Right forelimb (tissue), 1 donor: ENCODE results near the gene SSX2.
"Not testable (repeated sequence)": the region's sequence is repeated elsewhere in the genome, so short reads cannot be mapped to it uniquely, and the experiment has no call there.

Experiments
- DNase-seq: peaks from one replicate; pipeline ENCODE4 v3.0.0-alpha.2; 2018

The SSX2 gene

GRCh38 chrX:52707078-52707477 lies at the start of gene SSX2:
Gene SSX2 (minus strand): TSS chrX:52707178. CDS start chrX:52705749, 1,429 bp downstream.
- not testable (repeated sequence) for DNase-seq

GRCh38 chrX:52750952-52751351 lies 44.0 kb upstream of the SSX2 start, which contains the start of gene SSX2B:
Gene SSX2B (plus strand): TSS chrX:52751252. CDS start chrX:52752681, 1,429 bp downstream.
- not testable (repeated sequence) for DNase-seq

- not testable (repeated sequence) for DNase-seq
These were observed 14.9 kb downstream of the SSX2 start for GRCh38 chrX:52692034-52692433.

- not testable (repeated sequence) for DNase-seq
These were observed 44.8 kb downstream of the SSX2 start for GRCh38 chrX:52662218-52662617.

GRCh38 chrX:52655475-52655874 lies 51.5 kb downstream of the SSX2 start:
- not testable (repeated sequence) for DNase-seq

- DNase-seq = not testable (repeated sequence)
These were observed 52.2 kb downstream of the SSX2 start, which contains the start of gene SSX7 for GRCh38 chrX:52654800-52655199. Gene SSX7 (minus strand): TSS chrX:52654900. CDS start chrX:52653472, 1,428 bp downstream.

- not testable (repeated sequence) for DNase-seq
These were observed 56.3 kb downstream of the SSX2 start for GRCh38 chrX:52650676-52651075.

GRCh38 chrX:52648956-52649355 lies 58.0 kb downstream of the SSX2 start:
- DNase-seq = not testable (repeated sequence)
